ENCODE measurements around the gene GLIS1. TPM values are rescaled to one million over a fixed set of nuclear protein-coding genes. Genes with fewer than 3 reads are reported as not detected.

The GLIS1 gene
- total and polyA plus RNA-seq, 2 experiments from 2014 or later, result 0.26 to 0.31 TPM

DNA sequence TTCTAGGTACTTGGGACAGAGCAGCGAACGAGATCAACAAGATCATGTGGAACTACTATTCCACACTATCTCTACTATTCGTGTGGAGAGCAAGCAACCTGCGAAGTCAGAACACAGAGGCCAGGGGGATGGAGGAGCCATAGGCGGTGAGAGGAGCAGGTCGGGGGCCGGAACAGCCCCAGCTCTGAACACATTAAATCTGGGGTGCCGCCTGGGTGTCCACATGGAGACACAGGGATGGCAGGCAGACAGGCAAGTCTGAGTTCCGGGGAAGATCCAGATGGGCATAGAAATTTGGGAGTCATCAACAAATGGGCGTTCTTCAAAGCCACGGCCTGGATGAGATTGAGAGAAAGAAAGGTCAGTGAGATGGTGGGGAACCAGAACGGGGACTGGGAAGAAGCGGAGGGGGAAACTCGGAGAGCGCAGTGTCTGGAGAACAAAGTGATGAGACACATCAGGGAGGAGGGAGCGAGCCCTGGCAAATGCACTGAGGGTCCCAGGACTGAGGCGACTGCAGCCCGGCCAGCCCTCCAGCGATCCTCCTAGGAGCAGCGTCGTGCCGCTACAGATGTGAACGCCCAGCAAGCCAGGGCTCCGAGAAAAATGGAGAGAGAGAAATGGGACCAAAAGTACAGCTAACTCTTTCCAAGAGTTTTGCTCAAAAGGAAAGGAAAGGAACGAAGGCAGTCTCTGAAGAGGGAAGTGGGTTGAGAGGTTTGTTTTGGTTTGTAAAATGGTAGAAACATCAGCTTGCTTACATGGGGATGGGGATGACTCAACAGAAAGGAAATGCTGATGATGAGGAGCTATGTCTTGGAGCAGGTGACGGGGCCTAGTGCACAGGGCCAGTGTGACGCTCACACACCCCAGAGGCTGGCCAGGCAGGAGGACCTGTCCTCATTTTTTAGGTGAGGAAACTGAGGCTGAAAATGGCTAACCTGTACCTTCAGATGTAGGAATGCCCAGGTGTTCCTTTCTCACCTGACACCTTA lies 84.5 kb downstream of the GLIS1 start (continued):
- TF ChIP-seq, protein P1, sequence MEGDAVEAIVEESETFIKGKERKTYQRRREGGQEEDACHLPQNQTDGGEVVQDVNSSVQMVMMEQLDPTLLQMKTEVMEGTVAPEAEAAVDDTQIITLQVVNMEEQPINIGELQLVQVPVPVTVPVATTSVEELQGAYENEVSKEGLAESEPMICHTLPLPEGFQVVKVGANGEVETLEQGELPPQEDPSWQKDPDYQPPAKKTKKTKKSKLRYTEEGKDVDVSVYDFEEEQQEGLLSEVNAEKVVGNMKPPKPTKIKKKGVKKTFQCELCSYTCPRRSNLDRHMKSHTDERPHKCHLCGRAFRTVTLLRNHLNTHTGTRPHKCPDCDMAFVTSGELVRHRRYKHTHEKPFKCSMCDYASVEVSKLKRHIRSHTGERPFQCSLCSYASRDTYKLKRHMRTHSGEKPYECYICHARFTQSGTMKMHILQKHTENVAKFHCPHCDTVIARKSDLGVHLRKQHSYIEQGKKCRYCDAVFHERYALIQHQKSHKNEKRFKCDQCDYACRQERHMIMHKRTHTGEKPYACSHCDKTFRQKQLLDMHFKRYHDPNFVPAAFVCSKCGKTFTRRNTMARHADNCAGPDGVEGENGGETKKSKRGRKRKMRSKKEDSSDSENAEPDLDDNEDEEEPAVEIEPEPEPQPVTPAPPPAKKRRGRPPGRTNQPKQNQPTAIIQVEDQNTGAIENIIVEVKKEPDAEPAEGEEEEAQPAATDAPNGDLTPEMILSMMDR (conservative IDR thresholded peaks at IDR 0.05; ENCODE audit: low read depth in 2 of 2), result no peak
- no peak for TF ChIP-seq CREB1 (CRISPR knock-in tag; IDR thresholded peaks at IDR 0.05; ENCODE audit: low read depth)

DNA sequence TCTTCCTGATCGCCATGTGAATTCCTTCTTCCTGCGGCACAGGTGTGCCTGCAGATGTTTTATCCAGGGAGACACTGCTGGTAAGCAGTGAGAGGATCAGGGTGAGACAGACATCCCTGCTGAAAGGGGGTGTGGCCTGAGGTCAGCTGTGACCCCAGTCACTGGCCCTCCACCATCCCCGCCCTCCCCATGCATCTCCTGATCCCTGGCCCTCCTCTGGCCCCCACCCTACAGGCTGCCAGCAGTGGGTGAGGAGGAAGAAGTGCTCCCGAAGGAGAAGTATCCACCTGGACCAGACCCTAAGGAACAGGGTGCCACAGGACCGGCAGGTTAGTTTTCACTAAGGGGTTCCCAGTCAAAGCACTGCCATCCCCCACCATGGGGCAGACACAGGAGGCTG lies 85.3 kb downstream of the GLIS1 start:
- H3K4me3 Mint-ChIP-seq, result no peak overlapping the region
- no peak overlapping the region for H3K4me2 ChIP-seq
- peaks cover 21% of the 10 kb centered on the region for H3K4me1 Mint-ChIP-seq
- H3K4me3 ChIP-seq, result no peak overlapping the region
- H3F3A ChIP-seq (replicated peaks; ENCODE audit: low read depth), result no peaks in the 10 kb centered on the region
- no peak overlapping the region for H3K27ac ChIP-seq (ENCODE audit: low read depth)
- H3K9me3 Mint-ChIP-seq, result no peaks in the 10 kb centered on the region
- H3K36me3 ChIP-seq (ENCODE audit: insufficient read depth), result no peaks in the 10 kb centered on the region
- H3K36me3 Mint-ChIP-seq (ENCODE audit: low read depth), result no peaks in the 10 kb centered on the region
- ATAC-seq, result peak; percentile 52
- no peaks in the 10 kb centered on the region for H3K79me2 ChIP-seq (replicated peaks; ENCODE audit: insufficient read depth)
- no peaks in the 10 kb centered on the region for H3K4me1 ChIP-seq (ENCODE audit: insufficient read depth)
- H4K20me1 ChIP-seq (replicated peaks; ENCODE audit: insufficient read depth), result no peaks in the 10 kb centered on the region
- no peak for DNase-seq (ENCODE audit: low spot score)
- H3K27me3 ChIP-seq (ENCODE audit: insufficient read depth), result no peaks in the 10 kb centered on the region
- H3K9me2 ChIP-seq (ENCODE audit: insufficient read depth), result no peaks in the 10 kb centered on the region
- H3K27ac Mint-ChIP-seq, result no peak overlapping the region
- peaks cover 11% of the 10 kb centered on the region for H3K27me3 Mint-ChIP-seq (ENCODE audit: insufficient read depth, low read depth, poor library complexity)
- no peak overlapping the region for H2AFZ ChIP-seq
- TF ChIP-seq POLR2AphosphoS5 (IDR thresholded peaks at IDR 0.05; ENCODE audit: low read depth) (no peak), NANOG (IDR thresholded peaks at IDR 0.05; ENCODE audit: borderline replicate concordance) (no peak), JUNB (IDR thresholded peaks at IDR 0.05; ENCODE audit: unreplicated experiment) (no peak), ZNF114 (CRISPR knock-in tag; IDR thresholded peaks at IDR 0.05) (no peak), ZNF331 (CRISPR knock-in tag; IDR thresholded peaks at IDR 0.05; ENCODE audit: low read depth) (no peak)
- TF ChIP-seq, protein P2, sequence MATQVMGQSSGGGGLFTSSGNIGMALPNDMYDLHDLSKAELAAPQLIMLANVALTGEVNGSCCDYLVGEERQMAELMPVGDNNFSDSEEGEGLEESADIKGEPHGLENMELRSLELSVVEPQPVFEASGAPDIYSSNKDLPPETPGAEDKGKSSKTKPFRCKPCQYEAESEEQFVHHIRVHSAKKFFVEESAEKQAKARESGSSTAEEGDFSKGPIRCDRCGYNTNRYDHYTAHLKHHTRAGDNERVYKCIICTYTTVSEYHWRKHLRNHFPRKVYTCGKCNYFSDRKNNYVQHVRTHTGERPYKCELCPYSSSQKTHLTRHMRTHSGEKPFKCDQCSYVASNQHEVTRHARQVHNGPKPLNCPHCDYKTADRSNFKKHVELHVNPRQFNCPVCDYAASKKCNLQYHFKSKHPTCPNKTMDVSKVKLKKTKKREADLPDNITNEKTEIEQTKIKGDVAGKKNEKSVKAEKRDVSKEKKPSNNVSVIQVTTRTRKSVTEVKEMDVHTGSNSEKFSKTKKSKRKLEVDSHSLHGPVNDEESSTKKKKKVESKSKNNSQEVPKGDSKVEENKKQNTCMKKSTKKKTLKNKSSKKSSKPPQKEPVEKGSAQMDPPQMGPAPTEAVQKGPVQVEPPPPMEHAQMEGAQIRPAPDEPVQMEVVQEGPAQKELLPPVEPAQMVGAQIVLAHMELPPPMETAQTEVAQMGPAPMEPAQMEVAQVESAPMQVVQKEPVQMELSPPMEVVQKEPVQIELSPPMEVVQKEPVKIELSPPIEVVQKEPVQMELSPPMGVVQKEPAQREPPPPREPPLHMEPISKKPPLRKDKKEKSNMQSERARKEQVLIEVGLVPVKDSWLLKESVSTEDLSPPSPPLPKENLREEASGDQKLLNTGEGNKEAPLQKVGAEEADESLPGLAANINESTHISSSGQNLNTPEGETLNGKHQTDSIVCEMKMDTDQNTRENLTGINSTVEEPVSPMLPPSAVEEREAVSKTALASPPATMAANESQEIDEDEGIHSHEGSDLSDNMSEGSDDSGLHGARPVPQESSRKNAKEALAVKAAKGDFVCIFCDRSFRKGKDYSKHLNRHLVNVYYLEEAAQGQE (IDR thresholded peaks at IDR 0.05; ENCODE audit: unreplicated experiment), result no peak
- TF ChIP-seq, protein P3, sequence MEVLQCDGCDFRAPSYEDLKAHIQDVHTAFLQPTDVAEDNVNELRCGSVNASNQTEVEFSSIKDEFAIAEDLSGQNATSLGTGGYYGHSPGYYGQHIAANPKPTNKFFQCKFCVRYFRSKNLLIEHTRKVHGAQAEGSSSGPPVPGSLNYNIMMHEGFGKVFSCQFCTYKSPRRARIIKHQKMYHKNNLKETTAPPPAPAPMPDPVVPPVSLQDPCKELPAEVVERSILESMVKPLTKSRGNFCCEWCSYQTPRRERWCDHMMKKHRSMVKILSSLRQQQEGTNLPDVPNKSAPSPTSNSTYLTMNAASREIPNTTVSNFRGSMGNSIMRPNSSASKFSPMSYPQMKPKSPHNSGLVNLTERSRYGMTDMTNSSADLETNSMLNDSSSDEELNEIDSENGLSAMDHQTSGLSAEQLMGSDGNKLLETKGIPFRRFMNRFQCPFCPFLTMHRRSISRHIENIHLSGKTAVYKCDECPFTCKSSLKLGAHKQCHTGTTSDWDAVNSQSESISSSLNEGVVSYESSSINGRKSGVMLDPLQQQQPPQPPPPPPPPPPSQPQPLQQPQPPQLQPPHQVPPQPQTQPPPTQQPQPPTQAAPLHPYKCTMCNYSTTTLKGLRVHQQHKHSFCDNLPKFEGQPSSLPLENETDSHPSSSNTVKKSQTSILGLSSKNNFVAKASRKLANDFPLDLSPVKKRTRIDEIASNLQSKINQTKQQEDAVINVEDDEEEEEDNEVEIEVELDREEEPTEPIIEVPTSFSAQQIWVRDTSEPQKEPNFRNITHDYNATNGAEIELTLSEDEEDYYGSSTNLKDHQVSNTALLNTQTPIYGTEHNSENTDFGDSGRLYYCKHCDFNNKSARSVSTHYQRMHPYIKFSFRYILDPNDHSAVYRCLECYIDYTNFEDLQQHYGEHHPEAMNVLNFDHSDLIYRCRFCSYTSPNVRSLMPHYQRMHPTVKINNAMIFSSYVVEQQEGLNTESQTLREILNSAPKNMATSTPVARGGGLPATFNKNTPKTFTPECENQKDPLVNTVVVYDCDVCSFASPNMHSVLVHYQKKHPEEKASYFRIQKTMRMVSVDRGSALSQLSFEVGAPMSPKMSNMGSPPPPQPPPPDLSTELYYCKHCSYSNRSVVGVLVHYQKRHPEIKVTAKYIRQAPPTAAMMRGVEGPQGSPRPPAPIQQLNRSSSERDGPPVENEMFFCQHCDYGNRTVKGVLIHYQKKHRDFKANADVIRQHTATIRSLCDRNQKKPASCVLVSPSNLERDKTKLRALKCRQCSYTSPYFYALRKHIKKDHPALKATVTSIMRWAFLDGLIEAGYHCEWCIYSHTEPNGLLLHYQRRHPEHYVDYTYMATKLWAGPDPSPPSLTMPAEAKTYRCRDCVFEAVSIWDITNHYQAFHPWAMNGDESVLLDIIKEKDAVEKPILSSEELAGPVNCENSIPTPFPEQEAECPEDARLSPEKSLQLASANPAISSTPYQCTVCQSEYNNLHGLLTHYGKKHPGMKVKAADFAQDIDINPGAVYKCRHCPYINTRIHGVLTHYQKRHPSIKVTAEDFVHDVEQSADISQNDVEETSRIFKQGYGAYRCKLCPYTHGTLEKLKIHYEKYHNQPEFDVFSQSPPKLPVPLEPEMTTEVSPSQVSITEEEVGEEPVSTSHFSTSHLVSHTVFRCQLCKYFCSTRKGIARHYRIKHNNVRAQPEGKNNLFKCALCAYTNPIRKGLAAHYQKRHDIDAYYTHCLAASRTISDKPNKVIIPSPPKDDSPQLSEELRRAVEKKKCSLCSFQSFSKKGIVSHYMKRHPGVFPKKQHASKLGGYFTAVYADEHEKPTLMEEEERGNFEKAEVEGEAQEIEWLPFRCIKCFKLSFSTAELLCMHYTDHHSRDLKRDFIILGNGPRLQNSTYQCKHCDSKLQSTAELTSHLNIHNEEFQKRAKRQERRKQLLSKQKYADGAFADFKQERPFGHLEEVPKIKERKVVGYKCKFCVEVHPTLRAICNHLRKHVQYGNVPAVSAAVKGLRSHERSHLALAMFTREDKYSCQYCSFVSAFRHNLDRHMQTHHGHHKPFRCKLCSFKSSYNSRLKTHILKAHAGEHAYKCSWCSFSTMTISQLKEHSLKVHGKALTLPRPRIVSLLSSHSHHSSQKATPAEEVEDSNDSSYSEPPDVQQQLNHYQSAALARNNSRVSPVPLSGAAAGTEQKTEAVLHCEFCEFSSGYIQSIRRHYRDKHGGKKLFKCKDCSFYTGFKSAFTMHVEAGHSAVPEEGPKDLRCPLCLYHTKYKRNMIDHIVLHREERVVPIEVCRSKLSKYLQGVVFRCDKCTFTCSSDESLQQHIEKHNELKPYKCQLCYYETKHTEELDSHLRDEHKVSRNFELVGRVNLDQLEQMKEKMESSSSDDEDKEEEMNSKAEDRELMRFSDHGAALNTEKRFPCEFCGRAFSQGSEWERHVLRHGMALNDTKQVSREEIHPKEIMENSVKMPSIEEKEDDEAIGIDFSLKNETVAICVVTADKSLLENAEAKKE (CRISPR knock-in tag; IDR thresholded peaks at IDR 0.05), result no peak
- TF ChIP-seq, protein P1 (conservative IDR thresholded peaks at IDR 0.05; ENCODE audit: low read depth in 2 of 2), result no peak

All from GM23338 (cell line).